ENCODE data around the gene MGMT. TPM values are rescaled to one million over a fixed set of nuclear protein-coding genes. Genes with fewer than 3 reads are reported as not detected.

The MGMT gene
- total and polyA plus RNA-seq, 8 donors, result 1.2 to 37.8 (median 21.3) TPM

- peaks cover 0 to 6% (median 0%) of the 10 kb centered on the region in 4 donors for H3K36me3 ChIP-seq
- H3K4me3 ChIP-seq, result no peak overlapping the region
- H3K27ac ChIP-seq, result no peak overlapping the region
- 90 to 95% (median 94%) methylated on average over 23 to 26 of the region's 26 CpGs for WGBS, 5 donors
- intact Hi-C loops (cut with DNase I; ENCODE audit: low total_unique reads), result no loop called here
- TF ChIP-seq, protein P1, sequence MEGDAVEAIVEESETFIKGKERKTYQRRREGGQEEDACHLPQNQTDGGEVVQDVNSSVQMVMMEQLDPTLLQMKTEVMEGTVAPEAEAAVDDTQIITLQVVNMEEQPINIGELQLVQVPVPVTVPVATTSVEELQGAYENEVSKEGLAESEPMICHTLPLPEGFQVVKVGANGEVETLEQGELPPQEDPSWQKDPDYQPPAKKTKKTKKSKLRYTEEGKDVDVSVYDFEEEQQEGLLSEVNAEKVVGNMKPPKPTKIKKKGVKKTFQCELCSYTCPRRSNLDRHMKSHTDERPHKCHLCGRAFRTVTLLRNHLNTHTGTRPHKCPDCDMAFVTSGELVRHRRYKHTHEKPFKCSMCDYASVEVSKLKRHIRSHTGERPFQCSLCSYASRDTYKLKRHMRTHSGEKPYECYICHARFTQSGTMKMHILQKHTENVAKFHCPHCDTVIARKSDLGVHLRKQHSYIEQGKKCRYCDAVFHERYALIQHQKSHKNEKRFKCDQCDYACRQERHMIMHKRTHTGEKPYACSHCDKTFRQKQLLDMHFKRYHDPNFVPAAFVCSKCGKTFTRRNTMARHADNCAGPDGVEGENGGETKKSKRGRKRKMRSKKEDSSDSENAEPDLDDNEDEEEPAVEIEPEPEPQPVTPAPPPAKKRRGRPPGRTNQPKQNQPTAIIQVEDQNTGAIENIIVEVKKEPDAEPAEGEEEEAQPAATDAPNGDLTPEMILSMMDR (IDR thresholded peaks at IDR 0.05), result no peak
- TF ChIP-seq POLR2A (IDR thresholded peaks at IDR 0.05) (no peak), POLR2AphosphoS5 (IDR thresholded peaks at IDR 0.05) (no peak), EP300 (IDR thresholded peaks at IDR 0.05) (no peak)
- H3K27me3 ChIP-seq, result no peaks in the 10 kb centered on the region
- H3K4me1 ChIP-seq, result peaks cover 0 to 13% (median 0%) of the 10 kb centered on the region in 4 donors
- DNase-seq, result no peak
- no peaks in the 10 kb centered on the region for H3K9me3 ChIP-seq
These were observed 50.0 kb downstream of the MGMT start for GRCh38 chr10:129516846-129517679.

GRCh38 chr10:129517680-129518057 is 50.6 kb downstream of the MGMT start:
- peaks cover 0 to 13% (median 0%) of the 10 kb centered on the region in 4 donors for H3K4me1 ChIP-seq
- H3K27me3 ChIP-seq, result no peaks in the 10 kb centered on the region
- intact Hi-C loops (cut with DNase I; ENCODE audit: low total_unique reads), result no loop called here
- DNase-seq, result no peak
- WGBS, 5 donors, result 84 to 90% (median 87%) methylated on average over 10 of the region's 10 CpGs
- no peaks in the 10 kb centered on the region for H3K9me3 ChIP-seq
- no peak overlapping the region for H3K27ac ChIP-seq
- no peak overlapping the region for H3K4me3 ChIP-seq
- H3K36me3 ChIP-seq, result peaks cover 0 to 6% (median 0%) of the 10 kb centered on the region in 4 donors
- no peak for TF ChIP-seq POLR2AphosphoS5 (IDR thresholded peaks at IDR 0.05)
- TF ChIP-seq, protein P1 (IDR thresholded peaks at IDR 0.05), result no peak
- no peak for TF ChIP-seq POLR2A (IDR thresholded peaks at IDR 0.05)
- TF ChIP-seq EP300 (IDR thresholded peaks at IDR 0.05), result no peak

GRCh38 chr10:129518793-129519192 is 51.8 kb downstream of the MGMT start:
- no peak for DNase-seq
- H3K4me3 ChIP-seq, result no peak overlapping the region
- H3K9me3 ChIP-seq, result no peaks in the 10 kb centered on the region
- H3K27ac ChIP-seq, result no peak overlapping the region
- H3K27me3 ChIP-seq, result no peaks in the 10 kb centered on the region
- no peak for TF ChIP-seq POLR2A (IDR thresholded peaks at IDR 0.05)
- TF ChIP-seq, protein P1 (IDR thresholded peaks at IDR 0.05), result no peak
- peaks cover 0 to 6% (median 0%) of the 10 kb centered on the region in 4 donors for H3K36me3 ChIP-seq
- intact Hi-C loops (cut with DNase I; ENCODE audit: low total_unique reads), result no loop called here
- WGBS, 5 donors, result 67 to 74% (median 69%) methylated on average over 6 of the region's 6 CpGs
- peaks cover 0 to 13% (median 0%) of the 10 kb centered on the region in 4 donors for H3K4me1 ChIP-seq

GRCh38 chr10:129520440-129521080 is 53.5 kb downstream of the MGMT start:
- peaks cover 0 to 20% (median 0%) of the 10 kb centered on the region in 4 donors for H3K4me1 ChIP-seq
- intact Hi-C loops (cut with DNase I; ENCODE audit: low total_unique reads), result no loop called here
- H3K27me3 ChIP-seq, result no peaks in the 10 kb centered on the region
- H3K36me3 ChIP-seq, result peaks cover 0 to 6% (median 0%) of the 10 kb centered on the region in 4 donors
- TF ChIP-seq EP300 (IDR thresholded peaks at IDR 0.05), result no peak
- no peak for TF ChIP-seq POLR2AphosphoS5 (IDR thresholded peaks at IDR 0.05)
- TF ChIP-seq POLR2A (IDR thresholded peaks at IDR 0.05), result no peak
- TF ChIP-seq, protein P1 (IDR thresholded peaks at IDR 0.05), result no peak
- no peak for DNase-seq
- H3K4me3 ChIP-seq, result no peak overlapping the region
- H3K9me3 ChIP-seq, result no peaks in the 10 kb centered on the region
- H3K27ac ChIP-seq, result no peak overlapping the region
- 91 to 97% (median 96%) methylated on average over 23 to 26 of the region's 26 CpGs for WGBS, 5 donors
